Panc1 (cell line): ENCODE measurements around the gene TMEM154. TPM values are rescaled to one million over a fixed set of nuclear protein-coding genes. Genes with fewer than 3 reads are reported as not detected.

ENCODE experiments used
- ATAC-seq: fragments of 200-7000 bp; cut with Tn5 transposase; 2 replicates; pipeline ENCODE4 v1.9.1; 2020; ENCODE audit warnings: mild to moderate bottlenecking, moderate library complexity
- BruUV-seq: library from RNA; stranded (reverse); fragments of 400-500 nt; replicated peaks from 2 replicates; lab custom pipeline; 2021; lab: Mats Ljungman, UMichigan
- CTCF ChIA-PET: fragments of 300-600 bp; sonication (Branson Sonifier 250); formaldehyde crosslinking; loops from one replicate; lab custom pipeline; 2022; ENCODE audit warnings: antibody characterized with exemption; lab: Charles Lee
- POLR2A ChIA-PET: fragments of 300-600 bp; sonication (Branson Sonifier 250); formaldehyde crosslinking; loops from one replicate; lab custom pipeline; 2022; ENCODE audit warnings: antibody characterized with exemption; lab: Charles Lee
- DNase-seq: peaks from one replicate; pipeline ENCODE4 v3.0.0-alpha.2; 2010; ENCODE audit warnings: low read depth, low spot score
- H3K27ac ChIP-seq: 2 replicates; pipeline ENCODE4 v1.5.1; 2011; ENCODE audit warnings: mild to moderate bottlenecking, low read length, inconsistent platforms
- H3K27me3 ChIP-seq: fragments of 200-500 bp; sonication (Bioruptor generic); 2 replicates; pipeline ENCODE4 v1.6.0; 2014; ENCODE audit warnings: low read length, inconsistent platforms; ENCODE audit not compliant: control insufficient read depth, insufficient read depth
- H3K36me3 ChIP-seq: fragments of 200-500 bp; sonication (Bioruptor generic); 2 replicates; pipeline ENCODE4 v1.5.1; 2014; ENCODE audit warnings: inconsistent platforms, mild to moderate bottlenecking, low read length, moderate library complexity; ENCODE audit not compliant: control insufficient read depth, insufficient read depth
- H3K4me1 ChIP-seq: 2 replicates; pipeline ENCODE4 v1.5.1; 2011; ENCODE audit warnings: inconsistent platforms, mild to moderate bottlenecking, low read length, moderate library complexity; ENCODE audit not compliant: control insufficient read depth, insufficient read depth
- H3K4me3 ChIP-seq, 2 experiments: 2 replicates each; pipeline ENCODE4 v1.5.1; 2011 to 2012; ENCODE audit warnings: low read depth in 2 of 2, low read length in 2 of 2, mild to moderate bottlenecking in 2 of 2, inconsistent platforms in 1 of 2, moderate library complexity in 1 of 2
- H3K9me3 ChIP-seq: fragments of 200-500 bp; sonication (Bioruptor generic); 2 replicates; pipeline ENCODE4 v1.5.1; 2014; ENCODE audit warnings: low read depth, mild to moderate bottlenecking, inconsistent platforms, low read length, moderate library complexity; ENCODE audit not compliant: control insufficient read depth, insufficient read depth
- POLR2AphosphoS5 ChIP-seq: IDR thresholded peaks from 2 replicates; pipeline ENCODE4 v1.6.1; 2012; ENCODE audit warnings: mild to moderate bottlenecking, low read depth, low read length, moderate library complexity
- SIN3A ChIP-seq: IDR thresholded peaks from 2 replicates; pipeline ENCODE4 v1.6.1; 2012; ENCODE audit warnings: low read depth, mild to moderate bottlenecking, low read length, moderate library complexity, borderline replicate concordance; ENCODE audit not compliant: insufficient read depth
- TCF7L2 ChIP-seq: IDR thresholded peaks from 2 replicates; pipeline ENCODE4 v1.6.1; 2011; ENCODE audit warnings: mild to moderate bottlenecking, low read depth, low read length, inconsistent platforms
- in situ Hi-C: cut with HindIII; loops from 2 replicates; pipeline ENCODE4 v1.10.0; 2016; ENCODE audit warnings: low sequenced_read_pairs, low pct_unique_long_range_greater_than_20kb
- intact Hi-C: fragments of 100-400 bp; cut with micrococcal nuclease; formaldehyde crosslinking; loops from one replicate; pipeline ENCODE4 v1.10.0; 2022; ENCODE audit not compliant: unreplicated experiment
- total RNA-seq: library from RNA; stranded (reverse); gene quantifications from one replicate; pipeline ENCODE4 v1.2.1, GENCODE V29; 2021; ENCODE audit not compliant: unreplicated experiment
- TF ChIP-seq, protein P1 (sequence below): fragments of 450-650 bp; IDR thresholded peaks from 2 replicates; pipeline ENCODE4 v1.5.1; 2017; ENCODE audit warnings: mild to moderate bottlenecking
- TF ChIP-seq, protein P2 (sequence below), 2 experiments: IDR thresholded peaks; 2 replicates each; pipeline ENCODE4 v1.6.1; 2011 to 2012; ENCODE audit warnings: low read depth in 2 of 2, control low read depth in 1 of 2, low read length in 1 of 2, mild to moderate bottlenecking in 1 of 2, moderate library complexity in 1 of 2; ENCODE audit not compliant: insufficient read depth in 1 of 2

The TMEM154 gene
- total RNA-seq, 1 experiment from 2014 or later, result 0.15 TPM

DNA sequence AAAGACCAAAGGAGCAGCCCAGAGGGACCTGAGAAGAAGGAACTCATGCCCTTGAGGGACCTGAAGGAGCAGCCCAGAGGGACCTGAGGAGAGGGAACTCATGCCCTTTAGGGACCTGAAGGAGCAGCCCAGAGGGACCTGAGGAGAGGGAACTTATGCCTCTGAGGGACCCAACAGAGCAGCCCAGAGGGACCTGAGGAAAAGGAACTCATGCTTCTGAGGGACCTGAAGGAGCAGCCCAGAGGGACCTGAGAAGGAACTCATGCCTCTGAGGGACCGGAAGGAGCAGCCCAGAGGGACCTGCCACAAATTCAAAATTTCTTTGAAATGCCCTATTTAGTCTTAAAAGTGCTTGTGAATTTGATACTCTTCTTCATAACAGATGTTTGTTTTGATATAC lies 48.5 kb upstream of the TMEM154 start:
- H3K4me3 ChIP-seq, result no peak overlapping the region
- no peak for DNase-seq
- TF ChIP-seq, protein P1, sequence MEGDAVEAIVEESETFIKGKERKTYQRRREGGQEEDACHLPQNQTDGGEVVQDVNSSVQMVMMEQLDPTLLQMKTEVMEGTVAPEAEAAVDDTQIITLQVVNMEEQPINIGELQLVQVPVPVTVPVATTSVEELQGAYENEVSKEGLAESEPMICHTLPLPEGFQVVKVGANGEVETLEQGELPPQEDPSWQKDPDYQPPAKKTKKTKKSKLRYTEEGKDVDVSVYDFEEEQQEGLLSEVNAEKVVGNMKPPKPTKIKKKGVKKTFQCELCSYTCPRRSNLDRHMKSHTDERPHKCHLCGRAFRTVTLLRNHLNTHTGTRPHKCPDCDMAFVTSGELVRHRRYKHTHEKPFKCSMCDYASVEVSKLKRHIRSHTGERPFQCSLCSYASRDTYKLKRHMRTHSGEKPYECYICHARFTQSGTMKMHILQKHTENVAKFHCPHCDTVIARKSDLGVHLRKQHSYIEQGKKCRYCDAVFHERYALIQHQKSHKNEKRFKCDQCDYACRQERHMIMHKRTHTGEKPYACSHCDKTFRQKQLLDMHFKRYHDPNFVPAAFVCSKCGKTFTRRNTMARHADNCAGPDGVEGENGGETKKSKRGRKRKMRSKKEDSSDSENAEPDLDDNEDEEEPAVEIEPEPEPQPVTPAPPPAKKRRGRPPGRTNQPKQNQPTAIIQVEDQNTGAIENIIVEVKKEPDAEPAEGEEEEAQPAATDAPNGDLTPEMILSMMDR, result no peak
- TF ChIP-seq, protein P2, sequence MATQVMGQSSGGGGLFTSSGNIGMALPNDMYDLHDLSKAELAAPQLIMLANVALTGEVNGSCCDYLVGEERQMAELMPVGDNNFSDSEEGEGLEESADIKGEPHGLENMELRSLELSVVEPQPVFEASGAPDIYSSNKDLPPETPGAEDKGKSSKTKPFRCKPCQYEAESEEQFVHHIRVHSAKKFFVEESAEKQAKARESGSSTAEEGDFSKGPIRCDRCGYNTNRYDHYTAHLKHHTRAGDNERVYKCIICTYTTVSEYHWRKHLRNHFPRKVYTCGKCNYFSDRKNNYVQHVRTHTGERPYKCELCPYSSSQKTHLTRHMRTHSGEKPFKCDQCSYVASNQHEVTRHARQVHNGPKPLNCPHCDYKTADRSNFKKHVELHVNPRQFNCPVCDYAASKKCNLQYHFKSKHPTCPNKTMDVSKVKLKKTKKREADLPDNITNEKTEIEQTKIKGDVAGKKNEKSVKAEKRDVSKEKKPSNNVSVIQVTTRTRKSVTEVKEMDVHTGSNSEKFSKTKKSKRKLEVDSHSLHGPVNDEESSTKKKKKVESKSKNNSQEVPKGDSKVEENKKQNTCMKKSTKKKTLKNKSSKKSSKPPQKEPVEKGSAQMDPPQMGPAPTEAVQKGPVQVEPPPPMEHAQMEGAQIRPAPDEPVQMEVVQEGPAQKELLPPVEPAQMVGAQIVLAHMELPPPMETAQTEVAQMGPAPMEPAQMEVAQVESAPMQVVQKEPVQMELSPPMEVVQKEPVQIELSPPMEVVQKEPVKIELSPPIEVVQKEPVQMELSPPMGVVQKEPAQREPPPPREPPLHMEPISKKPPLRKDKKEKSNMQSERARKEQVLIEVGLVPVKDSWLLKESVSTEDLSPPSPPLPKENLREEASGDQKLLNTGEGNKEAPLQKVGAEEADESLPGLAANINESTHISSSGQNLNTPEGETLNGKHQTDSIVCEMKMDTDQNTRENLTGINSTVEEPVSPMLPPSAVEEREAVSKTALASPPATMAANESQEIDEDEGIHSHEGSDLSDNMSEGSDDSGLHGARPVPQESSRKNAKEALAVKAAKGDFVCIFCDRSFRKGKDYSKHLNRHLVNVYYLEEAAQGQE (IDR thresholded peaks at IDR 0.05; ENCODE audit: insufficient read depth in 1 of 2, low read depth in 2 of 2, low read length in 1 of 2), result no peak
- TF ChIP-seq POLR2AphosphoS5 (no peak), SIN3A (no peak), TCF7L2 (no peak)
- H3K27me3 ChIP-seq, result peaks cover 2% of the 10 kb centered on the region; the same call in 1 of the 2 replicates
- H3K9me3 ChIP-seq, result no peaks in the 10 kb centered on the region
- BruUV-seq, result no TSS peak
- POLR2A ChIA-PET, result no interaction called here
- no peaks in the 10 kb centered on the region for H3K4me1 ChIP-seq
- CTCF ChIA-PET, result no interaction called here
- in situ Hi-C loops, result no loop called here
- no peak overlapping the region for H3K27ac ChIP-seq
- intact Hi-C loops, result no loop called here
- no peak for ATAC-seq
- H3K36me3 ChIP-seq, result no peaks in the 10 kb centered on the region

DNA sequence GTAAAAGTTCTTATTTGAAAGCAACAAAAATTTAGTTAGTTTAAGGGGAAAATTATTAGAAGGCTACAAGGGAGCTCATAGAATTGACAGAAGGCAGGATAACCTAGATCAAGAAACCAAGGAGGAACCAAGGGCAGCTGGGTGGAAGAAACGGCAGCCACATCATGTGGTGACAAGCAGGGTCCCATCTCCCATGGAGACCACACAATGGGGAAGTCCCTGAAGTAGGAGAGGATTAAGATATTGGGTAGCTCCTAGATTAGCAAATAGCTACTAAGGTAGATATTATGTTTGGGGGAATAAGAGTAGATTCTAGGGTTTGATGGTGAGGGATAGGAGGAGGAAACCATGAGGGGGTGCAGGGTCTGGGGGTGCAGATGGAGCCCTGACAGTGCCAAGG lies 48.0 kb upstream of the TMEM154 start:
- H3K27ac ChIP-seq, result no peak overlapping the region
- H3K9me3 ChIP-seq, result no peaks in the 10 kb centered on the region
- H3K4me1 ChIP-seq, result no peaks in the 10 kb centered on the region
- no peaks in the 10 kb centered on the region for H3K36me3 ChIP-seq
- in situ Hi-C loops, result no loop called here
- intact Hi-C loops, result no loop called here
- BruUV-seq, result no TSS peak
- peaks cover 2% of the 10 kb centered on the region; the same call in 1 of the 2 replicates for H3K27me3 ChIP-seq
- ChIA-PET CTCF (no interaction called here), POLR2A (no interaction called here)
- TF ChIP-seq POLR2AphosphoS5 (no peak), TCF7L2 (no peak), SIN3A (no peak)
- TF ChIP-seq, protein P2 (IDR thresholded peaks at IDR 0.05; ENCODE audit: insufficient read depth in 1 of 2, low read depth in 2 of 2, low read length in 1 of 2), result no peak
- TF ChIP-seq, protein P1, result no peak
- DNase-seq (no peak), ATAC-seq (no peak)
- no peak overlapping the region for H3K4me3 ChIP-seq
